ENCODE results near the gene HTR3B.

HTR3B gene

DNA sequence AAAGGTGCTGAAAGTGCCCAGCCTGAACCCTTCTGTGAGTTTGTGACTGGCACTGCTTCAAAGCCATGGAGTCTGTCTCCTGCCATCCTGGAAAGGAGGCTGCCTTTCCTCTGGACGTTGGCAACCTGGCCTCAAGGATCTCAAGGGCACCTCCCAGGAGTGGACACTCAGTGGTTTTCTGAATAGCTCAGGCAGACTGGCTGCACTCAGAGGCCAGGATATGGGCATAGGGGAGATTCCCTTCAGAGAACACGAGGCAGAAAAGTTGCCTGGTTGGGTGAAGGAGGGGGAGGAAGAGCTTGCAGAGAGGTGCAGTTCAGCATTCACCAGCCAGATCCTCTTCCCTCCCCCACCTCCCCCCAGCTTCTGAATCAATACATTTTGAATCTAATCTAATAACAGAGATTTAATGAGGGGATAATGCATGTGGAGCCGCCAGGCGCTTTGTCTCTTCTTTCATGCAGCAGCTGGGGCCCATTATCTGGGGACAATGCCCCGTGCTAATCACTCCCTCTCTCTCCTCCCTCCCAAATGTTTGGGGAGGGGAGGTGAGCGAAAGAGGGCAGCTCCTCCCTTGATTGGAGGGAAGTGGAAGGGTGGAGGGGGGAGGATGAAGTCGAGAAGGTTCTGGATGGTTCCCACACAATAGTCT lies 88.0 kb downstream of the HTR3B start:
- DNase-seq: peak; percentile 59

GRCh38 chr11:113994077-113994954 lies 89.7 kb downstream of the HTR3B start:
- peak; percentile 14 for DNase-seq
